Measurements from ENCODE around the gene SH2D1B. TPM values are rescaled to one million over a fixed set of nuclear protein-coding genes. Genes with fewer than 3 reads are reported as not detected.

SH2D1B gene
- total and polyA plus RNA-seq, 4 donors: 0.17 to 0.84 (median 0.30) TPM

GRCh38 chr1:162404550-162405160, 7.3 kb downstream of the SH2D1B start:
- TF ChIP-seq HNF4G (IDR thresholded peaks at IDR 0.05): no peak
- TF ChIP-seq MAX (IDR thresholded peaks at IDR 0.05): no peak
- TF ChIP-seq YY1 (IDR thresholded peaks at IDR 0.05): no peak
- no peak for TF ChIP-seq FOXA1 (IDR thresholded peaks at IDR 0.05)
- TF ChIP-seq RAD21 (IDR thresholded peaks at IDR 0.05): no peak
- TF ChIP-seq CTCF (IDR thresholded peaks at IDR 0.05; ENCODE audit: low read depth, low read length, missing input control): no peak
- TF ChIP-seq FOXA2 (IDR thresholded peaks at IDR 0.05): no peak
- no peak for TF ChIP-seq NR2F2 (IDR thresholded peaks at IDR 0.05)
- no peak for TF ChIP-seq REST (IDR thresholded peaks at IDR 0.05)
- TF ChIP-seq ATF3 (IDR thresholded peaks at IDR 0.05): no peak
- TF ChIP-seq EGR1 (IDR thresholded peaks at IDR 0.05; ENCODE audit: low read depth in 2 of 2): no peak
- TF ChIP-seq TAF1 (conservative IDR thresholded peaks at IDR 0.05): no peak
- no peak for TF ChIP-seq HNF4A (conservative IDR thresholded peaks at IDR 0.05)
- TF ChIP-seq JUND (IDR thresholded peaks at IDR 0.05): no peak
- no peak for TF ChIP-seq ZBTB33 (IDR thresholded peaks at IDR 0.05)
- TF ChIP-seq GABPA (IDR thresholded peaks at IDR 0.05 in 1 of 2, conservative IDR thresholded peaks at IDR 0.05 in 1 of 2): no peak
- no peak for TF ChIP-seq RXRA (IDR thresholded peaks at IDR 0.05)
- TF ChIP-seq SP1 (IDR thresholded peaks at IDR 0.05): no peak
- Histone ChIP-seq H3K4me3 (ENCODE audit: low read depth in 1 of 3, low read length in 3 of 3) (no peak overlapping the region), H3K9ac (ENCODE audit: low read depth in 1 of 2, low read length in 2 of 2) (no peak overlapping the region), H3K27me3 (ENCODE audit: control insufficient read depth in 4 of 4, insufficient read depth in 4 of 4, low read length in 3 of 4) (peaks cover 0 to 2% (median 0%) of the 10 kb centered on the region in 4 donors), H3K27ac (ENCODE audit: low read depth in 1 of 2, low read length in 2 of 2) (no peak overlapping the region), H3K9me3 (ENCODE audit: control insufficient read depth in 4 of 4, low read length in 3 of 4) (no peaks in the 10 kb centered on the region), H3K36me3 (ENCODE audit: control insufficient read depth in 4 of 4, insufficient read depth in 3 of 4, low read depth in 1 of 4, low read length in 3 of 4) (no peaks in the 10 kb centered on the region), H3K4me1 (ENCODE audit: control insufficient read depth in 4 of 4, insufficient read depth in 4 of 4, low read length in 3 of 4) (no peaks in the 10 kb centered on the region)
- 78% methylated on average over 5 of the region's 5 CpGs for WGBS
- no peak for DNase-seq (ENCODE audit: low spot score)
